ENCODE data around the gene KIAA1755.

KIAA1755 gene

GRCh38 chr20:38169636-38170193 is 90.8 kb downstream of the KIAA1755 start:
- FAIRE-seq: no peak
- no peak for DNase-seq (ENCODE audit: insufficient read length, low spot score)

DNA sequence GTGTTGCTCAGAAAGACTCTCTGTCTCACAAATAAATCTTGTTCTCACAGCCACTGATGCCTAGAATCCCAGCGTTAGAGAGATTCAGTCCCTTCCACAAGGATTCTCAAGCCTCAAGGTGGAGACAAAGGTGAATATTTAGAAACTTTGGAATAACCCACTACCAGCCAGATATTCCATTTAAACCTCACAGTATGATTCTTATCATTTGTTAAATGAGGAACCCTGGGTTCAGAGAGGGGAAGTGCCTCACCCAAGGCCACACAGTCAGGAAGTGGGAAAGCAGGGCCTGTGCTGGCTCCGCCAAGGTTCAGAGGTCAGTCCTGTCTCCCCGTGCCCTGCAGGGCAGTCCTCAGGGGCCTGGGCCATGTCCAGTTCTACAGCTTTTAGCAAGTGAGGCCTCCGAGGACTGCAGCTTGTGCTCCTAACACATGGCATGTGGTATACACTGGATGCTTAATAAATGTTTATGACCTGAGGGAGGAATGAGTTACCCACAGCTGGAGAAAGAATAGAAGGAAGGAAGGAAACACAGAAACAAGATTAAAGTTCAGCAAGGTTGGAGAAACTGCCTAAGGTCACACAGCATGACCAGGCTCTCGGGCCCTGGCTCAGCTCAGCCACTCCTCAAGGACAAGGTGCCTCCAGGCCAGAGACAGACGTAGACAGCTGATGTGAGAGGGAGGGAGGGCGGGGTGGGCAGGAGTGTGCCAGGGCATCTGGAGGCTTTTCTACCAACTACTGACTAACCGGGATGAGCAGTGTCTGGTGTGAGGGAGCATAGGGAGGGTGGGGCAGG is 91.5 kb downstream of the KIAA1755 start:
- FAIRE-seq (no peak), DNase-seq (ENCODE audit: insufficient read length, low spot score) (no peak)

GRCh38 chr20:38167851-38168760 is 92.4 kb downstream of the KIAA1755 start:
- DNase-seq (ENCODE audit: insufficient read length, low spot score): peak; percentile 89
- peak; percentile 99 for FAIRE-seq

- DNase-seq (ENCODE audit: insufficient read length, low spot score): no peak
- peak; percentile 20 for FAIRE-seq
These were observed 93.1 kb downstream of the KIAA1755 start for GRCh38 chr20:38167328-38167850.

DNA sequence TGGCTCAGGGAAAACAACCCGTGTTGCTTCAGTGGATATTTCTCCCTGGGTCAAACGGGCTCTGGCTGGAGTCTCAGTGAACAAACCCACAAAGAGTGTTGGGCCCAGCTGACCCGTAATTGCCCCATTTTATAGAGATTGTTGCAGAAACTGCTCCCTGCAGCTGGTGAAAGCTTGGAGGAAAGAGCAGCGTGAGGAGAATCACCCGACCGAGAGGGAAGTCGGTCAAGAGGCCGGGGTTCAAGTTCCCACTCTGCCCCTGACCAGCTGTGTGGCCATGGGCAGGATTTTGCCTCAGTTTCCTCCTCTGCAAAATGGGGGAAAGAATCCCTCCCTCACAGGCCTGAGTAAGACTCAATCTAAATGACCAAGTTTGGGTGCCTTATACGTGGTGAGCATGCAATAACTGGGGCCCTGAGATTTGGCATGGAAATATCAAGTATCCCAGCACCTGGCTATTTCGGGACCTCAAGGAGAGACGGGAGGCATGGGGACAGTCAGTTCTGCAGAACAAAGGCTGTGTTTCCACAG is 93.8 kb downstream of the KIAA1755 start:
- FAIRE-seq (no peak), DNase-seq (ENCODE audit: insufficient read length, low spot score) (no peak)

- FAIRE-seq (no peak), DNase-seq (ENCODE audit: insufficient read length, low spot score) (no peak)
These were observed 94.4 kb downstream of the KIAA1755 start for GRCh38 chr20:38165966-38166702.

DNA sequence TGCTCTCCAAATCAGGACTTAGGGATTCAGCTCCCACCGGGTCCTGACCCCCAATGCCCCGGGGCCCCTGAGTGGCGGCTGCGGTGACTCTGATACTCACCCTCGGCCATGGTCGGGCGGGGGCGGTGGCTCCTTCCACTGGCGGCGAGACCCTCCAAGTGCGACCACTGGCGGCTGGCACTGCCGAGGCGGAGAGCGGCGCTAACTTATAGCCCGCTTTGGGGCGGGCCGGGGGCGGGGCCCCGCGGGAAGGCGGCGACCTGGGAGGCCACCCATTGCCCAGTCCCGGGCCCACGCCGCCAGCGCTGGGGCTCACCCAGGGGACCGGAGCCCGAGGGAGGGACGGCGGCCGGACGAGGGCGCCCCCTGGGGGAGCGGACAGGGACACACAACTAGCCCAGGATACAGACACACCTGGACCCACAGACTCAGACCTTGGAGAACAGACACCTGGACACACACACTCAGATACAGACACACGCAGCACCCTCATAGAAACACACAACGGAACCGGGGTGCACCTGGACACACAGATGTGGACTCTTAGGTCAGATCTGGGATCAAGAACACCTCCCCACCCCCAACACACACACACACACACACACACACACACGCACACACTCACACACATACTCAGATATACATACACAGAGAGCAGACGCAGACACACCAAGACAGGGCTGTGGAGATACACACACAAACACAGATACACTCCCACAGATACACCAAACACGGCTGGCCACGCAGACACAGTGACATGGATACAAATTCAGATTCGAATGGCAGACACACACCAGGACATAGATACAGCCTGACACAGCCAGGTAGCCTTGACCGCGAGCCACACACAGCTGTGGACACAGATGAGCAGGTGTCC is 95.2 kb downstream of the KIAA1755 start, which contains the start of gene TGM2:
Gene TGM2, minus strand, starts transcription at position 182 of the 877 bp plus-strand sequence. Its CDS starts 72 bp downstream, at position 110.
- peak; percentile 92 for DNase-seq (ENCODE audit: insufficient read length, low spot score)
- FAIRE-seq: peak; percentile 98

- no peak for FAIRE-seq
- no peak for DNase-seq (ENCODE audit: insufficient read length, low spot score)
These were observed 95.9 kb downstream of the KIAA1755 start for GRCh38 chr20:38164624-38165088.

GRCh38 chr20:38164069-38164468 is 96.5 kb downstream of the KIAA1755 start:
- peak; percentile 72 for FAIRE-seq

GRCh38 chr20:38162878-38163875 is 97.4 kb downstream of the KIAA1755 start:
- FAIRE-seq (peak; percentile 16), DNase-seq (ENCODE audit: insufficient read length, low spot score) (no peak)

More at GRCh38 chr20:38164069-38164468, 96.5 kb downstream of the KIAA1755 start:
- no peak for DNase-seq (ENCODE audit: insufficient read length, low spot score)

- no peak for DNase-seq (ENCODE audit: insufficient read length, low spot score)
- FAIRE-seq: peak; percentile 70
These were observed 98.4 kb downstream of the KIAA1755 start for GRCh38 chr20:38162149-38162548.

- FAIRE-seq: peak; percentile 63
These were observed 99.1 kb downstream of the KIAA1755 start for GRCh38 chr20:38161412-38161774.

More at GRCh38 chr20:38161412-38161774, 99.1 kb downstream of the KIAA1755 start:
- no peak for DNase-seq (ENCODE audit: insufficient read length, low spot score)

Data from HTR-8/SVneo (cell line).